GM15510 (cell line): ENCODE results near the gene SPOCK1.

Experiments used
- POLR2A ChIP-seq: IDR thresholded peaks from 3 replicates; pipeline ENCODE4 v1.6.1; 2011; ENCODE audit warnings: borderline replicate concordance; ENCODE audit not compliant: insufficient read length; ENCODE audit errors: extremely low read depth

The SPOCK1 gene

DNA sequence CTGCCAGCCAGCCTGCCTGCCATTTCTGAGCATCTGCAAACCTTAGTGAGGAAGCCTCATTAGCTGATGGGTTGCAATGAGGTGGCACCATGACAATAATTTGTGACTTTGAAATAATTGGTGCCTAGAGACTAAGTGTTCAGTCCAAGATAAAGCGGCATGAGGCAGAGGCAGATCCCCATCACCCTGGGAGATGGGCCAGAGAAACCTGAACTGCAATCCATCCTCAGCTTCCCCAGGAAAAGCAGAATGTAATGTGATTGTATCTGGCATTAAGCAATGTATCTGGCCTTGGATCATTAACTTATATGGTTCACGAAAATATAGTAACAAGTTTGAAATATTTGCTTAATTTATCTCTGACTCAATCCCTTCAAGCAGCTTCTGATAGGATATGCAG, 101.0 kb downstream of the SPOCK1 start:
- TF ChIP-seq POLR2A, result no peak

DNA sequence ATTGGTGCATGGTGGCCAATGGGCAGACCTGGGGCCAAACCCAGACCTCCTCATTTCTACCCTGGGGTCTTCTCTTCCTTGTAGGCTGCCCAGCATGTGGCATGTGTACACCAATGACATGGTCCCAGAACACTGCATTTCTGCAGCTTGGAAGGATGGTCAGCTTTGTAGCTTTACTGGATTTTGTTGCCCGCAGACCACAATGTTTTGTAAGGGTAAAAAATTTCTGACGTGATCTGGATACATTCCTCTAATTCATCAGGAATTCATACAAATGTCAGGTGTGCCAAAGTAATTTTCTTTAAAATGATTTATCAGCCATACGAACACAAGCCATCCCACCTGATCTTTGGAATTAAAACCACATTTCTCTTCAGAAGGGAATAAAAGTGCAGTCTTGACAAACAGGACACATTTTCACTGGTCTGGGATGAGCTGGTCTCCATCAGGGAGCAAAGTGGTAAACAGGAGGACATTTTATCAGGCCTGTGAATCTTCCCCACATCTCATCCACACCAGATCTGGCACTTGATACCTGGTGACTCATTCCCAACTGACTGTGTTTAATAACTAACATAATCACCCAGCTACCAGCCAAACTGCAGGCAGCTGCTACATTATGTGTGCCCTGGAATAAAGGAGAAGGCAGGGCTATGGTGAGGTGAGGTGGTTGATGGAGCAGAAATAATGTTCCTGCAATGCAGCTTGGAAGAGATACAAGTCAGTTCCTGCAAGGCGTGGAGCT, 103.9 kb downstream of the SPOCK1 start:
- TF ChIP-seq POLR2A, result no peak

DNA sequence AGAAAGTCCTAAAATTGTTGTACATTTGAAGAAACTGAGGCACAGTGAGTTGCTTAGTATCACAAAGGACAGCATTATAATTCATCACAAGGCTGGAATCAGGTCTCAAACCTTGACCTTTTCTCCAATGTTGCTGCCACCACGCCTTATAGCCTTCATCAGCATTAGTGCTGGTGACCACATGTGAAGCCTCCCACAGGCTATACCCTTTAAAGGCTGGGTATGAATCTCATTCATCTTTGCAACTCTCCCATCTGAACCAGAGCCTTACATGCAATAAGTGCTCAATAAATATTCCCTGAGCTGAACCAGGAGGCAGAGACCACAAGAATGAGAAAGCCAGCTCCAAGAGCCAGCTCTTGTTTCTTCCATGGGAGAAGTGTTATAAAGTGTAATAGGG, 104.7 kb downstream of the SPOCK1 start:
- TF ChIP-seq POLR2A, result no peak

DNA sequence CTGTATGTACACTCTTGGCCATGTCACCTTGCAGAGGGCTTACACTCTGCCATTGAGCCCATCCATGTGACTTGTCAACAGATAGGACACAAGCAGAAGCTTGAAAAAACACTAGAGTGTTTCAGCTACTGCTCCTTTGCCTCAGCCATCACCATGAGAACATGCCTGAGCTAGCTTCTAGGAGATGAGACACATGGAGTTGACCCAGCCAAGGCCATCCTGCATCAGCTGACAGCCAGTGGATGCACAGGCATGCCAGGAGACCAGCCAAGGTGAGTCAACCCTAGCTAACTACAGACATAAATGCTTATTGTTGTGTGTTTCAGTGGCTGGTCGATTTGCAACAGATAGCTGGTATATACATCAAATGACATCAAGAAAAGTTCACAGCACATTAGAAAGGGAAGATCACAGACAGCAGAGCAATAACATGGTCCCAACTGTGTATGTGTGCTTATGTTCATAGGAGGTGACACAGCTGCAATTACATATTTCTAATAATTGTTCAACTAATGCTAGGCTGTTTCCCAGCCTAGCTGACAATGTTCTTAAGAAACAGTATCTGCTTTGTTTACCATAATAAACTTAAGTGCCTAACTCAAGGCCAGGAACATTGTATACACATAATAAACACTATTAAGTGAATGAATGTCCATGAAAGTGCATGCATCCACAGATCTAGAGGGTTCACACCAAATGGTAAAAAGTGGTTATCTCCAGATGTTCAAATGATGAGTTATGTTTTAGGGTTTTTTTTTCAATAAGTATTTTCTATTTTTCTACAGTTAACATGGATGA, 105.7 kb downstream of the SPOCK1 start:
- no peak for TF ChIP-seq POLR2A

DNA sequence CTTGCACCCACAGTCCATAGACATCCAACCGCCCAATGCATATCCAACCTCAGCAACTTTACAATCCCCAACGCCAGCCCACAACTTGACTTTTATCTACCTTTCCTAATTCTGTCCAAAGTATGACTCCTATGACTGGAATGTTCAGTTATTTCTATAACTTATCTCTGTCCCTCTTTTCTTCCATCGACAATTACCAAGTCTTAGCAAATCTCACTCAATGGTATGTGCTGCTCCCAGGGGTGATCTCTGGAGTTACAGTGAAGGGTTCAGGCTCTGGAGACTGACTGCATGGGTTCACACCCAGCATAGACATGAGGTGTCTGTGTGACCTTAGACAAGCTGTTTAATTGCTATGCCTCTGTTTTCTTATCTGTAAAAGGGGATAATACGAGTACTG, 106.9 kb downstream of the SPOCK1 start:
- no peak for TF ChIP-seq POLR2A

DNA sequence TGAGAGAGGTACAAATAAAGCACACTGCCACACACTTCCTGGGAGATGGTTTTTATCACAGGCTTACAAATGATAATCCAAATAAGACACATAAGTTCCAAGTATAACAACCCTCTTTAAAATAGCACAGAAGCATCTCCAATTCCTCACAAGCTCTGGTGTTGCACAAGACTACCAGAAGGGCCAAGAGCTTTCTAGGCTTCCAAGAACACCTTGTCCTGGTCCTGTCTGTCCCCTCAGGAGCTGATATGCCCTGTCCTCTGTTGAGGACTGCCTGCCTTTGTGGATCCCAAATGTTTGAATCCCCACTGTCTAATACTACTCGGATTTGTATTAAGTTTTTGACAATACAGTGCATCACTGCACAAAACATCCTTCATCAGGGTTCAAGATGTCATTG, 110.1 kb downstream of the SPOCK1 start:
- TF ChIP-seq POLR2A, result no peak

DNA sequence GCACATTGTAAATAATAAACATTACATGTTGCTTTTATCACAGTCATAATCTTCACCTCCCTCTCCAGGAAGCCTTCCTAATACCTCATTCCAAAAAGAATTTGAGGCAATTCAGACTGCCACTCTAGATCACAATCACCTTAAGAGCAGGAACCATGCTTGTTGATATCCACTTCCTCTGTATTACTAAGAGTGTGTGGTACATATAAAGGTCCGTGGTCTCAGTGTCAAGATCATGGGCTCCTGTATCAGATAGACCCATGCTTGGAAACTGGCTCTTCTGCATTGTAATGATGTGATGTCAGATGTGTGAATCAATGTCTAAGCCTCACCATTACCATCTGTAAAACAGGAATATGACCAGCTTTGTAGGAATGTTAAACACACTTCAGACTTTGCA, 114.1 kb downstream of the SPOCK1 start:
- no peak for TF ChIP-seq POLR2A

DNA sequence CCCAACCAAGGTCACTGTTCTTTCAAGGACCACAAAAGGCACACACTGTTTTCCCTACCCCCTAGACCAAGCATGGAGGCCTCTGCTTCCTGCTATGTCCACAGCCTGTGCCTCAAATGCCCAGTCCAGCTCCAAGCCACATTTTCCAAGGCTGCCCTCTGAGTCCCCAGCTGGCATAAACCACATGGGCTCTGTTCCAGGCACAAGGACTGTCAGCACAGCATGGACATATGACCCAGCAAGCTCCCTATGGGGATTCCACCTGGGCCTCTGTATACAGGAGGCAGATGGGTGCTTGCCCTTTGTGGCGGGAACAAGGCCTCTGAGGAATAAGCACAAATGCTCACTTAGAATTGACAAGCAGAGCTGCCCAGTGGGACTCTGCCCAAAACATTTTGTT, 115.2 kb downstream of the SPOCK1 start:
- TF ChIP-seq POLR2A, result no peak

DNA sequence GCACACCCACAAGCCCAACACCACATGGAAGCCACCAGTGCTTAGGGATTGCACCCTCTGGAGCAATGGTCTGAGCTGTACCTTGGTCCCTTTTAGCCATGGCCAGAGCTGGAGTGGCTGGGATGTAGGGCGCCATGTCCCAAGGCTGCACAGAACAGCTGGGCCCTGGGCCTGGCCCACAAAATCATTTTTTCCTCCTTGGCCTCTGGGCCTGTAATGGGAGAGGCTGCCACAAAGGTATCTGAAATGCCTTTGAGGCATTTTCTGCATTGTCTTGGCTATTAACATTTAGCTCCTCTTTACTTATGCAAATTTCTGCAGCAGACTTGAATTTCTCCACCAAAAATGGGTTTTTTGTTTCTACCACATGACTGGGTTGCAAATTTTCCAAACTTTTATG, 117.6 kb downstream of the SPOCK1 start:
- no peak for TF ChIP-seq POLR2A

DNA sequence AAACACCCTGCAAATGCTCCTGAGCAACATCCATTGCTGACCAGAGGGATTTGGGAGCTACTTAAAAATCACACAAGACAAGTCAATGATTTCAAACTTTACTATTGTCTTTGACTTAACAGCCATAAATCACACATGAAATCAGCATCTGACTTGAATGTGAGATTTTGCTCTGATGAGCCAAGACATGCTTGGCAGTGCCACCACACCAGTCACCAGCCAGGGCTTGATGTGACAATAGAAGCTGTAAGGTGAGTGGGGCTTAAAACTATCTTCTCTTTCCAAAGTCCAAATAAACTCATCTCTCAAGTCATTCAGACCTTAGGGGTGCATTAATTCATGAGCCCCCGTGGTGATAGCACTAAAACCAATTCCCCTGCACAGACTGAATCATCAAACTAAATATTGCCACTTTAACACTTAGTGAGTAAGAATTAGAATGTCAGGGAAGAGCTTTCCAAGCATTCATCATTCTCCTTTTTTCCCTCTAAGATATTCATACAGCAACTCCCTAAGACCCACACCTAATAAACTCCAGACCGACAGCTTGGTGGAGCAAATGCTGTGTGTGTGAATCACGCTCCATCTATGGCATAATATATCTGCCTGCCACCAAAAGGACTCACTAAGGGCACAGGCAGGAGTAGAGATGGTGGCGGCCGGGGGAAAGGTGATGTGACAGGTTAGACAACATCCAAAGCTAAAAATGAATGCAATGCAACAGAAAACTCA, 119.4 kb downstream of the SPOCK1 start:
- no peak for TF ChIP-seq POLR2A

DNA sequence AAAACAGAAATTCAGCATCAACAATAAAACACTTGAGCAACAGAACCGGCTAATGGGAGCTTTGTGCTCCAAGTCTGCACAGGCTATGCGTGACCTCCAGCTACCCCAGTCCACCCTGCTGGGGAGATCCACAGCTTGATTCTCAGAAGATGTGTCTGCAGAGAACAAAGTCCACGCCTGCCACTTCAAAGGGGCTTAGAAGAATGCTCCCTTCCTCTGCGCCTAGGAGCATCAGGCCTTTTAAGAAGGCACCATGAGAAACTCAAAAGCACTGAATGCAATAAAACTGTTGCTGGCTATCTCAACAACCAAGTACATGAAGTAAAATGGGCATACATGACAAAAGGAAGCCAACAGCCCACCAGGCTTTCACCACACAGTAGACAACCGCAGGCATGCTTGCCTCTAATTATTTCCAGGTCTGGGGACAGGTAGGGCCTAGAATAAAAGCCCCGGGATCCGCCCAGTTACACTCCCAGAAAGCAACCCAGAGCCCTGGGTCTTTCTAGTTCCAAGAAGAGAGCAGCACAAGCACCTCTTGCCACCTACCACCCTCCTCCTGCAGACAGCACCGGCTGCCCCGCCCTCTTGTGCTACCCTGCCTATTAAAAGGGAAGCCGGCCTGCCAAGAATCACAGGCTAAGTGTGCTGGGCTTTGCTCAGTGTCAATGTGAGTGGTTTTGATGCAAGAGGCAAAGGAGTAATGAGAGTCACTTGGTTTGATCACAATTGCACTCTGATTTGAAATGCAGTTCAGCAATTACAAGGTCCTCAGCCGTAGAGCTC, 123.2 kb downstream of the SPOCK1 start:
- no peak for TF ChIP-seq POLR2A

DNA sequence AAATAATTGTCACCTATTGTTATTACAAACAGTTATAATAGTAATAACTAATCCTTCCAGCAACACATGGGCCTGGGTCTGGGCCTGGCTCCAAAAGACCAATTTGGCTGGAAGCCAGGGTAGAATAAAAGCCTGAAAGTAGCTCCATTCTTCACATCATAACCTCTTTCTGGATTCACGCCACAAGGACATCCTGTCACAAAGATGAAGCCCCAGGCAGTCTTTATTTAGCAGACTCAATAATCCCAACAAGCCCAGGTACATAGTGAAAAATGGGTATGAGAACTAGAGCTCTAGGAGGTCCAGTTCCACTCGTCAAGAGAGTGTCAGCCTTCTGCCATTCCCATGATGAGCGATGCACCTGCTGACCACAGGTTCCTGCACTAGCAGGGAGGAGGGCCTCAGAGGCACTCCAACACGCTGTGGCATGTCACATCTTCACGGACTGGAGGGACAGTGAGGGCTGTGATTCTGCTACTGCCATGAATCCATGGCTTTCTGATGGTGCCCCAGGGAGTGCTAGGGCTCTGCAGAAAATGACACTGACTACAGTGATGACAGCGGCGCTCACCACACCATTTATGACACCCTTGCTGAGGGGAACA, 124.9 kb downstream of the SPOCK1 start:
- no peak for TF ChIP-seq POLR2A

DNA sequence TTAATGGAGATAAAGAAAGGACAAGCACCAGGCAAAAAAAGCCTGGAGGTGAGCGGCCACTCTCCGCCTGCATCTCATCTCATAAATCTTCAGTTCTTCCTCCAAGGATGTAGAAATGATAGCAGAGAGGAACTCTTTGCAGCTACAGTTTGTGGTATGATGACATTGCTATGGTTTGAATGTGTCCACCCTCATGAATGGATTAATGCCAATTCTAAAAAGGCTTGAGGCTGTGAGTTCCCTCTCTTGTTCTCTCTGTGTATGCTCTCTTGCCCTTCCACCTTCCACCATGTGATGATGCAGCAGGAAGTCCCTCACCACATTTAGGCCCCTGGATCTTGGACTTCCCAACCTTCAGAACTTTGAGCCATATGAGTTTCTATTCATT, 126.4 kb downstream of the SPOCK1 start:
- TF ChIP-seq POLR2A, result no peak
